Measurements from ENCODE around the gene CDH18.

The CDH18 gene

GRCh38 chr5:19987612-19988361 is at the start of gene CDH18:
Gene CDH18, minus strand, starts transcription at chr5:19988200. Its CDS starts 149,214 bp downstream, at chr5:19838986.
- no peak for DNase-seq (ENCODE audit: low read depth in 1 of 2, low spot score in 1 of 2)

GRCh38 chr5:20034717-20035116 is 46.7 kb upstream of the CDH18 start:
- DNase-seq (ENCODE audit: low read depth in 1 of 2, low spot score in 1 of 2): no peak

- DNase-seq (ENCODE audit: low read depth in 1 of 2, low spot score in 1 of 2): no peak
Observed at GRCh38 chr5:20033881-20034280, 45.9 kb upstream of the CDH18 start.

- no peak for DNase-seq (ENCODE audit: low read depth in 1 of 2, low spot score in 1 of 2)
Observed at GRCh38 chr5:20032896-20033295, 44.9 kb upstream of the CDH18 start.

- DNase-seq (ENCODE audit: low read depth in 1 of 2, low spot score in 1 of 2): no peak
Observed at GRCh38 chr5:20030125-20030524, 42.1 kb upstream of the CDH18 start.

- no peak for DNase-seq (ENCODE audit: low read depth in 1 of 2, low spot score in 1 of 2)
Observed at GRCh38 chr5:20029266-20029665, 41.3 kb upstream of the CDH18 start.

- no peak for DNase-seq (ENCODE audit: low read depth in 1 of 2, low spot score in 1 of 2)
Observed at GRCh38 chr5:20028506-20028905, 40.5 kb upstream of the CDH18 start.

- no peak for DNase-seq (ENCODE audit: low read depth in 1 of 2, low spot score in 1 of 2)
Observed at GRCh38 chr5:20023686-20024180, 35.7 kb upstream of the CDH18 start.

- DNase-seq (ENCODE audit: low read depth in 1 of 2, low spot score in 1 of 2): no peak
Observed at GRCh38 chr5:20020247-20020646, 32.2 kb upstream of the CDH18 start.

- DNase-seq (ENCODE audit: low read depth in 1 of 2, low spot score in 1 of 2): no peak
Observed at GRCh38 chr5:20017021-20017420, 29.0 kb upstream of the CDH18 start.

- no peak for DNase-seq (ENCODE audit: low read depth in 1 of 2, low spot score in 1 of 2)
Observed at GRCh38 chr5:20000416-20000815, 12.4 kb upstream of the CDH18 start.

- no peak for DNase-seq (ENCODE audit: low read depth in 1 of 2, low spot score in 1 of 2)
Observed at GRCh38 chr5:19988457-19988856, 457 bp upstream of the CDH18 start.

GRCh38 chr5:19986806-19987205 is 1.2 kb downstream of the CDH18 start:
- DNase-seq (ENCODE audit: low read depth in 1 of 2, low spot score in 1 of 2): no peak

- no peak for DNase-seq (ENCODE audit: low read depth in 1 of 2, low spot score in 1 of 2)
Observed at GRCh38 chr5:19986031-19986619, 1.9 kb downstream of the CDH18 start.

GRCh38 chr5:19978476-19978875 is 9.5 kb downstream of the CDH18 start:
- no peak for DNase-seq (ENCODE audit: low read depth in 1 of 2, low spot score in 1 of 2)

- DNase-seq (ENCODE audit: low read depth in 1 of 2, low spot score in 1 of 2): no peak
Observed at GRCh38 chr5:19977099-19977498, 10.9 kb downstream of the CDH18 start.

GRCh38 chr5:19975795-19976194 is 12.2 kb downstream of the CDH18 start:
- DNase-seq (ENCODE audit: low read depth in 1 of 2, low spot score in 1 of 2): no peak

- DNase-seq (ENCODE audit: low read depth in 1 of 2, low spot score in 1 of 2): no peak
Observed at GRCh38 chr5:19960451-19960850, 27.5 kb downstream of the CDH18 start.

GRCh38 chr5:19959830-19960384 is 28.1 kb downstream of the CDH18 start:
- no peak for DNase-seq (ENCODE audit: low read depth in 1 of 2, low spot score in 1 of 2)

GRCh38 chr5:19950897-19951296 is 37.1 kb downstream of the CDH18 start:
- no peak for DNase-seq (ENCODE audit: low read depth in 1 of 2, low spot score in 1 of 2)

GRCh38 chr5:19940192-19940591 is 47.8 kb downstream of the CDH18 start:
- no peak for DNase-seq (ENCODE audit: low read depth in 1 of 2, low spot score in 1 of 2)

GRCh38 chr5:19930451-19930850 is 57.5 kb downstream of the CDH18 start:
- DNase-seq (ENCODE audit: low read depth in 1 of 2, low spot score in 1 of 2): no peak
